OCI-LY7 (cell line): Measurements from ENCODE around the gene TRIO. TPM values are rescaled to one million over a fixed set of nuclear protein-coding genes. Genes with fewer than 3 reads are reported as not detected.

Source experiments
- BruUV-seq: library from RNA; stranded (reverse); fragments of 400-500 nt; replicated peaks from 2 replicates; lab custom pipeline; 2021; lab: Mats Ljungman, UMichigan
- CTCF ChIA-PET: fragments of 300-600 bp; sonication (Branson Sonifier 250); formaldehyde crosslinking; loops from one replicate; lab custom pipeline; 2022; ENCODE audit warnings: antibody characterized with exemption; ENCODE audit not compliant: unreplicated experiment; lab: Charles Lee
- POLR2A ChIA-PET: fragments of 300-600 bp; sonication (Branson Sonifier 250); formaldehyde crosslinking; loops from one replicate; lab custom pipeline; 2022; ENCODE audit warnings: antibody characterized with exemption; lab: Charles Lee
- DNase-seq: peaks from one replicate; pipeline ENCODE4 v3.0.0-alpha.2; 2015; ENCODE audit warnings: low spot score
- H2AFZ ChIP-seq: fragments of 200-600 bp; sonication (generic), shearing (Covaris generic); 2 replicates; pipeline ENCODE4 v1.6.1; 2014; ENCODE audit warnings: mild to moderate bottlenecking, antibody characterized with exemption, low read length, moderate library complexity
- H3K27ac ChIP-seq: fragments of 200-600 bp; sonication (generic); 2 replicates; pipeline ENCODE4 v1.5.1; 2014; ENCODE audit warnings: mixed run types, low read depth, mild to moderate bottlenecking, moderate library complexity, low read length, inconsistent platforms; ENCODE audit not compliant: poor library complexity, severe bottlenecking
- H3K36me3 ChIP-seq: fragments of 200-600 bp; sonication (generic); 2 replicates; pipeline ENCODE4 v1.6.1; 2014; ENCODE audit warnings: mild to moderate bottlenecking, antibody characterized with exemption, low read length, moderate library complexity, mixed read lengths; ENCODE audit not compliant: insufficient read depth
- H3K4me1 ChIP-seq: fragments of 200-600 bp; sonication (generic); 2 replicates; pipeline ENCODE4 v1.5.1; 2014; ENCODE audit warnings: mild to moderate bottlenecking, low read length; ENCODE audit not compliant: insufficient read depth, poor library complexity, severe bottlenecking
- H3K4me2 ChIP-seq: fragments of 200-600 bp; sonication (generic); 2 replicates; pipeline ENCODE4 v1.6.1; 2014; ENCODE audit warnings: mild to moderate bottlenecking, low read length
- H3K4me3 ChIP-seq: fragments of 200-600 bp; sonication (generic); 2 replicates; pipeline ENCODE4 v1.5.1; 2014; ENCODE audit warnings: mild to moderate bottlenecking, low read depth, low read length; ENCODE audit not compliant: poor library complexity, severe bottlenecking
- H3K79me2 ChIP-seq: fragments of 200-600 bp; sonication (generic); 2 replicates; pipeline ENCODE4 v1.6.1; 2016; ENCODE audit warnings: low read depth, mild to moderate bottlenecking, low read length, moderate library complexity, mixed read lengths; ENCODE audit not compliant: insufficient read depth
- H3K9me2 ChIP-seq: fragments of 200-600 bp; sonication (generic); 2 replicates; pipeline ENCODE4 v1.6.1; 2016; ENCODE audit warnings: mild to moderate bottlenecking, low read length, mixed read lengths; ENCODE audit not compliant: insufficient read depth
- H3K9me3 ChIP-seq: fragments of 200-600 bp; sonication (generic); 2 replicates; pipeline ENCODE4 v1.6.1; 2014; ENCODE audit warnings: mild to moderate bottlenecking, mixed run types, low read length, mixed read lengths
- H4K20me1 ChIP-seq: fragments of 200-600 bp; sonication (generic); 2 replicates; pipeline ENCODE4 v1.6.1; 2014; ENCODE audit warnings: mild to moderate bottlenecking, antibody characterized with exemption, low read length, moderate library complexity, mixed read lengths; ENCODE audit not compliant: insufficient read depth
- EZH2phosphoT487 ChIP-seq: fragments of 200-600 bp; sonication (generic); IDR thresholded peaks from 2 replicates; pipeline ENCODE4 v1.6.1; 2018; ENCODE audit warnings: low read depth, borderline replicate concordance, mild to moderate bottlenecking, mixed run types, antibody characterized with exemption, low read length, moderate library complexity, mixed read lengths
- intact Hi-C: fragments of 100-400 bp; cut with micrococcal nuclease; formaldehyde crosslinking; loops from one replicate; pipeline ENCODE4 v1.10.0; 2022; ENCODE audit not compliant: unreplicated experiment
- total RNA-seq, 2 experiments: library from RNA; depleted of rRNA in 1 of 2; stranded (reverse); fragments of >200 nt in 1 of 2; shearing (Covaris generic) in 1 of 2; gene quantifications; 2 replicates each; pipeline ENCODE4 v1.2.3, GENCODE V29; 2014 to 2022
- TF ChIP-seq, protein P1 (sequence below): fragments of 200-600 bp; sonication (generic); conservative IDR thresholded peaks from 2 replicates; pipeline ENCODE4 v1.5.1; 2014; ENCODE audit warnings: mild to moderate bottlenecking, antibody characterized with exemption, low read length, moderate library complexity, mixed read lengths

TRIO gene
- total RNA-seq, 2 experiments from 2014 or later = 35.8 to 55.1 TPM

DNA sequence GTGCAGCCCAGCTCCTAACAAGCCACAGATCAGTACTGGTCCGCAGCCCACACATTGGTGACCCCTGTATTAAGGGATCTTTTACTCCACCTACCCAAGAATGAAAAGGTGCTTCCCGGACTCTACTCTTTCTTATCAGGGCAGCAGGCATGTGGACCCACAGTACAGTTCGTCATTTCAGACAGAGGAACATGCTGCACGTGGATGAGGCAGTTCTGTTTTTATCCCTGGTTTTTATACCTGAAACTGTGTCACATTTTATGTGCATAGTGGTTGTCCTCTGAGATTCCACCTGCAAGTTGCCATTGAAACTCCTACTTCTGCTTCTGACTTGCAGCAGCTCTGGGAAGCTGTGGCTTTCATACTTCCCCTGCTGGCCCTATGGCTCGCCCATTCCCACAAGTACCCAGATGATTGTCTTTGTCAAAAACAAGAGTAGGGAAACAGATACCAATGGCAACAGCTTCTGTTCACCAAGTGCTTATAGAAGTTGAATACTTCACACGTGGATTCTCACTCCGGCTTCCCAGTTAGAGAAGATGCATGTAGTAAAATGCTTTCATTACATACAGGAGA lies 208.0 kb downstream of the TRIO start:
- Histone ChIP-seq H3K27ac (no peak overlapping the region), H3K36me3 (no peaks in the 10 kb centered on the region), H4K20me1 (peaks cover 9% of the 10 kb centered on the region; the same call in 1 of the 2 replicates), H3K4me2 (no peak overlapping the region), H3K79me2 (no peaks in the 10 kb centered on the region), H3K9me2 (no peaks in the 10 kb centered on the region), H3K4me1 (no peaks in the 10 kb centered on the region), H3K4me3 (no peak overlapping the region), H2AFZ (no peak overlapping the region), H3K9me3 (no peaks in the 10 kb centered on the region)
- no peak for DNase-seq
- no peak for TF ChIP-seq EZH2phosphoT487
- TF ChIP-seq, protein P1, sequence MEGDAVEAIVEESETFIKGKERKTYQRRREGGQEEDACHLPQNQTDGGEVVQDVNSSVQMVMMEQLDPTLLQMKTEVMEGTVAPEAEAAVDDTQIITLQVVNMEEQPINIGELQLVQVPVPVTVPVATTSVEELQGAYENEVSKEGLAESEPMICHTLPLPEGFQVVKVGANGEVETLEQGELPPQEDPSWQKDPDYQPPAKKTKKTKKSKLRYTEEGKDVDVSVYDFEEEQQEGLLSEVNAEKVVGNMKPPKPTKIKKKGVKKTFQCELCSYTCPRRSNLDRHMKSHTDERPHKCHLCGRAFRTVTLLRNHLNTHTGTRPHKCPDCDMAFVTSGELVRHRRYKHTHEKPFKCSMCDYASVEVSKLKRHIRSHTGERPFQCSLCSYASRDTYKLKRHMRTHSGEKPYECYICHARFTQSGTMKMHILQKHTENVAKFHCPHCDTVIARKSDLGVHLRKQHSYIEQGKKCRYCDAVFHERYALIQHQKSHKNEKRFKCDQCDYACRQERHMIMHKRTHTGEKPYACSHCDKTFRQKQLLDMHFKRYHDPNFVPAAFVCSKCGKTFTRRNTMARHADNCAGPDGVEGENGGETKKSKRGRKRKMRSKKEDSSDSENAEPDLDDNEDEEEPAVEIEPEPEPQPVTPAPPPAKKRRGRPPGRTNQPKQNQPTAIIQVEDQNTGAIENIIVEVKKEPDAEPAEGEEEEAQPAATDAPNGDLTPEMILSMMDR = no peak
- BruUV-seq = no TSS peak
- POLR2A ChIA-PET = no interaction called here
- CTCF ChIA-PET = interaction anchor here (0.7 kb wide), 1 partner anchor 246 kb away, joined by 3 read pairs; no protein-coding TSS in a partner anchor
- intact Hi-C loops = no loop called here

DNA sequence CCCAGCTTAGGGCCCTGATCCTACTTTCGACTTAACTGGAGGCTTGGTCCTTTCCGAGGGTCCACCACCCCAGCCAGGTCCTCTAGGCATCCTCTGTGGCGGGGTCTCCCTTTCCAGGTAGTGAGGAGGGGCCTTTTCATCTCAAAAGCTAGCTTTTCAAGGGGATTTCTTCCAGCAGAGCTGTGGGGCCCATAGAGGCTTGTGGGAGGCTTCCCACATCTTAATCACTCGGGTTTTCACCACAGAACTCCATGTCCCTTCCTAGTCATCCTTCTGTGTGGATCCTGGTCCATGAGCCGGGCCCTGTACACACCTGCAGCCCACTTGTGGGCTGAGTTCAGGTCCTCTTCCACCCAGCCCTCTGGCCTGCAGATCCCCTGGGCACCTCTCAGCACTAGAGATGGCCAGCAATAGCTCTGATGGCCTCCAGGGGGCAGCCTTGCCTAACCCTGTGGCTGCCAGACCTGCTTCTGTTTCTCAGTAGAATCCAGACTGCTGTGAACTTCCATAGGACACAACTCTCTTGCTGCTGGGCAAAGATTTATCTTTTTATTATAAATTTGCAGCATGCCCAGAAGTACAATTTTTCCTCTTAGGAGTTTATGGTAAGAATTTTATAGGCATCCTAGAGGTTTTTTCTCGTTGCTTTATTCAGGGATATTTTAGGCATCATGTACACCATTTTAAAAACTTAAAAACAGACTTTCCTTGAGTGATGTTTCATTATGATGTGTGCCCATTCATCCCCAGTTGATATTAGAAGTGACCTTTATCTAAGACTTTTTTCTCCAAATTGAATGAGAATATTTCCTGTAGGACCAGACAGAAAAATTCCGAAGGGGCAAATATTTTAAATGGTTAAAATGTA lies 208.9 kb downstream of the TRIO start:
- TF ChIP-seq, protein P1 = peak; percentile 97
- no peak for TF ChIP-seq EZH2phosphoT487
- peaks cover 9% of the 10 kb centered on the region; the same call in 1 of the 2 replicates for H4K20me1 ChIP-seq
- H3K4me3 ChIP-seq = no peak overlapping the region
- H3K4me1 ChIP-seq = no peaks in the 10 kb centered on the region
- H3K36me3 ChIP-seq = no peaks in the 10 kb centered on the region
- no peaks in the 10 kb centered on the region for H3K9me2 ChIP-seq
- CTCF ChIA-PET = interaction anchor here (0.7 kb wide), 1 partner anchor 247 kb away, joined by 3 read pairs; no protein-coding TSS in a partner anchor
- no peak overlapping the region for H3K4me2 ChIP-seq
- POLR2A ChIA-PET = no interaction called here
- peak; percentile 68 for DNase-seq
- H3K27ac ChIP-seq = no peak overlapping the region
- H2AFZ ChIP-seq = no peak overlapping the region
- H3K79me2 ChIP-seq = no peaks in the 10 kb centered on the region
- H3K9me3 ChIP-seq = no peaks in the 10 kb centered on the region
- intact Hi-C loops = no loop called here
- no TSS peak for BruUV-seq
